ENCODE results near the gene GLRA2. TPM values are rescaled to one million over a fixed set of nuclear protein-coding genes. Genes with fewer than 3 reads are reported as not detected.
A peak's percentile ranks its signal among the peaks of the same experiment; 100 is the strongest.

The GLRA2 gene
- total RNA-seq, 1 donor from 2014 or later = not detected

DNA sequence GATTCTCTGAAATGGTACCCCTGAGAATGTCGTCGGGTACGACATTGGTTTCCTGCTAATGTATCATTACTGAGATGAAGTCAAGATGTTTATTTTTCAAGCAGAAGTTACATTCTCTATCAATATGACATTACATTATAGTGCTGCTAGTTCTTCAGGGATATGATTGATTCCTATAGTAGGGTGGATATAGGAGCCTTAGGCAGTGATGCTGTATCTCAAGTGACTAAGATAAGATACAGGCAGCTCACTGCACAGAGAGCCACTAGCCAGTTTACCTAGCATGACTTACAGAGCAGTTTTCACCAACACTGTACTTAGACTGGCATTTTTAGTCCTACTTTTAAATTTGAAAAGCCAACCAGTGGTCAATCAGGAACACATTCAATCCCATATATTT lies 188.6 kb downstream of the GLRA2 start:
- no peak for TF ChIP-seq CTCF (IDR thresholded peaks at IDR 0.05)
- no peaks in the 10 kb centered on the region for H3K27me3 Mint-ChIP-seq (ENCODE audit: low read depth)
- no peak overlapping the region for H3K4me3 Mint-ChIP-seq (ENCODE audit: unreplicated experiment)
- H3K36me3 Mint-ChIP-seq (ENCODE audit: low read depth) = no peaks in the 10 kb centered on the region
- peaks cover 3% of the 10 kb centered on the region for H3K9me3 Mint-ChIP-seq (ENCODE audit: low read depth)
- H3K4me1 Mint-ChIP-seq (ENCODE audit: low read depth) = no peaks in the 10 kb centered on the region
- H3K27ac Mint-ChIP-seq (ENCODE audit: unreplicated experiment) = no peak overlapping the region
- no peak for DNase-seq (ENCODE audit: low spot score)

DNA sequence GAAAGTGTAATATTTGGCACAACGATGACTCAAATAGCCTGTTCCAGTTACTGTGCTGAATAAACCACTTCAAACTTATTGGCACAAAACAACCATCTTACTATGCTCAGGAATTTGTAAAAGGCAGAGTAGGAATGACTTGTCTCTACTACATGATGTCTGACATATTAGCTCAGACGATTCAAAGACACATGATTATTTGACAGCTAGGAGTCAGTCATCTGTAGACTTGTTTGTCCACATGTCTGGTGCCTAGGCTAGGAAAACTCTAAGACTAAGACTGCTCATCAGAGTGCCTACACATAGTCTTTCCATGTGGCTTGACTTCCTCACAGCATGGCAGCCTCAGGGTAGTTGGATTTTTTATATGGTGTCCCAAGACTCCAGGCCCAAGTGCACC lies 189.1 kb downstream of the GLRA2 start:
- Mint-ChIP-seq H3K4me1 (ENCODE audit: low read depth) (no peaks in the 10 kb centered on the region), H3K27ac (ENCODE audit: unreplicated experiment) (no peak overlapping the region), H3K27me3 (ENCODE audit: low read depth) (no peaks in the 10 kb centered on the region), H3K4me3 (ENCODE audit: unreplicated experiment) (no peak overlapping the region), H3K9me3 (ENCODE audit: low read depth) (peaks cover 3% of the 10 kb centered on the region), H3K36me3 (ENCODE audit: low read depth) (no peaks in the 10 kb centered on the region)
- no peak for TF ChIP-seq CTCF (IDR thresholded peaks at IDR 0.05)
- DNase-seq (ENCODE audit: low spot score) = no peak

- DNase-seq (ENCODE audit: low spot score) = no peak
- Mint-ChIP-seq H3K4me3 (ENCODE audit: unreplicated experiment) (no peak overlapping the region), H3K27ac (ENCODE audit: unreplicated experiment) (no peak overlapping the region), H3K36me3 (ENCODE audit: low read depth) (no peaks in the 10 kb centered on the region), H3K27me3 (ENCODE audit: low read depth) (no peaks in the 10 kb centered on the region), H3K9me3 (ENCODE audit: low read depth) (peaks cover 17% of the 10 kb centered on the region), H3K4me1 (ENCODE audit: low read depth) (no peaks in the 10 kb centered on the region)
- no peak for TF ChIP-seq CTCF (IDR thresholded peaks at IDR 0.05)
These were observed 199.7 kb downstream of the GLRA2 start for GRCh38 chrX:14729058-14729457.

DNA sequence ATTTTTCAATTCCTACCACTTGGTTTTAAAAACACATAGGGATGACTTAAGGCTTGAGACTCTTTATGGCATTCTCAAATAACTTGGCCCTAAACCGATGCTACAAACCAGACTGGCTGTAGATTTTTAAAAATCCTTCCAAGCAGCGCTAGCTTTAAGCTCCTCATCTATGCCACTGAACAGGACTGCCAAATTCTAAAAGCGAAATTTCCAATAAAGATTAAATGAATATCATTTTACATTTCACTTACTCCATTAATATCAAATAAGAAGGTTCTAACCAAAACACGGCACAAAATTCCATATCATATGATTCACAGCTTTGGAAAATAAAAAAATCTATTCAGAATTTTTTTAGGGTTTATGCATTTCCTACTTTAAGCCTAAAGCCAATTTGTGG lies 209.3 kb downstream of the GLRA2 start:
- H3K4me1 Mint-ChIP-seq (ENCODE audit: low read depth) = peaks cover 22% of the 10 kb centered on the region
- H3K27ac Mint-ChIP-seq (ENCODE audit: unreplicated experiment) = no peak overlapping the region
- H3K36me3 Mint-ChIP-seq (ENCODE audit: low read depth) = no peaks in the 10 kb centered on the region
- H3K27me3 Mint-ChIP-seq (ENCODE audit: low read depth) = no peaks in the 10 kb centered on the region
- H3K4me3 Mint-ChIP-seq (ENCODE audit: unreplicated experiment) = no peak overlapping the region
- TF ChIP-seq CTCF (IDR thresholded peaks at IDR 0.05) = peak; percentile 31
- no peak for DNase-seq (ENCODE audit: low spot score)
- H3K9me3 Mint-ChIP-seq (ENCODE audit: low read depth) = peaks cover 16% of the 10 kb centered on the region

DNA sequence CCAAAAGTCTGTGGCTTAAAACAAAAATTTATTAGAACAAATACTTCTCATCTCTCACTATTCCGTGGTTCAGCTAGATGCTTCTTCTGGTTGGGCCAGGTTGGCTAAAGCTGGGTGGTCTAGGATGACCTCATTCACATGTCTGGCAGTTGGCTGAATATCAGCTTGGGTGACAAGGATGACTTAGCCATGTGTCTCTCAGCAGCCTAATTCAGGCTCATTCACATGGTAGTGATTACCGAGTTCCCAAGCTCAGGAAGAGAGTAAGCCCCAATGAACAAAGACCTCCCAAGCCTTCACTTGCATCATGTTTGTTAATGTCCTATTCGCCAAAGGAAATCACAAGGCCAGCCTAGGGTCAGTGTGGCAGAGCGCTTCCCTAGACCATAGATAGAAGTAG lies 224.1 kb downstream of the GLRA2 start:
- Mint-ChIP-seq H3K9me3 (ENCODE audit: low read depth) (peaks cover 28% of the 10 kb centered on the region), H3K27me3 (ENCODE audit: low read depth) (no peaks in the 10 kb centered on the region), H3K4me1 (ENCODE audit: low read depth) (peaks cover 3% of the 10 kb centered on the region), H3K27ac (ENCODE audit: unreplicated experiment) (no peak overlapping the region), H3K36me3 (ENCODE audit: low read depth) (no peaks in the 10 kb centered on the region), H3K4me3 (ENCODE audit: unreplicated experiment) (no peak overlapping the region)
- DNase-seq (ENCODE audit: low spot score) = no peak
- no peak for TF ChIP-seq CTCF (IDR thresholded peaks at IDR 0.05)
